ENCODE data around the gene SPTLC1.
"Not testable (repeated sequence)": the region's sequence is repeated elsewhere in the genome, so short reads cannot be mapped to it uniquely, and the experiment has no call there.

Gene SPTLC1

GRCh38 chr9:92115071-92115858 is at the start of gene SPTLC1:
TSS of gene SPTLC1 (minus strand) at chr9:92115413. CDS start at chr9:92115370, 43 bp downstream.
- DNase-seq: peak; percentile 66 to 97 (median 90)

- DNase-seq: no peak
These were observed 49.8 kb upstream of the SPTLC1 start for GRCh38 chr9:92164975-92165374.

GRCh38 chr9:92164490-92164889 is 49.3 kb upstream of the SPTLC1 start:
- no peak for DNase-seq

GRCh38 chr9:92163276-92163675 is 48.1 kb upstream of the SPTLC1 start:
- DNase-seq: no peak

GRCh38 chr9:92160786-92161185 is 45.6 kb upstream of the SPTLC1 start:
- DNase-seq: no peak

- no peak for DNase-seq
These were observed 43.8 kb upstream of the SPTLC1 start for GRCh38 chr9:92159058-92159457.

- no peak for DNase-seq
These were observed 42.9 kb upstream of the SPTLC1 start for GRCh38 chr9:92158097-92158601.

- DNase-seq: not testable (repeated sequence)
These were observed 40.5 kb upstream of the SPTLC1 start for GRCh38 chr9:92155736-92156135.

- DNase-seq: no peak
These were observed 40.0 kb upstream of the SPTLC1 start for GRCh38 chr9:92155221-92155620.

- DNase-seq: not testable (repeated sequence)
These were observed 38.5 kb upstream of the SPTLC1 start for GRCh38 chr9:92153466-92154415.

GRCh38 chr9:92151691-92152393 is 36.6 kb upstream of the SPTLC1 start:
- DNase-seq: no peak

GRCh38 chr9:92150501-92151470 is 35.6 kb upstream of the SPTLC1 start:
- DNase-seq: not testable (repeated sequence)

- DNase-seq: no peak
These were observed 32.6 kb upstream of the SPTLC1 start for GRCh38 chr9:92147852-92148180.

GRCh38 chr9:92147030-92147851 is 32.0 kb upstream of the SPTLC1 start:
- DNase-seq: no peak

GRCh38 chr9:92146610-92147009 is 31.4 kb upstream of the SPTLC1 start:
- DNase-seq: no peak

GRCh38 chr9:92145784-92146183 is 30.6 kb upstream of the SPTLC1 start:
- not testable (repeated sequence) for DNase-seq

GRCh38 chr9:92142329-92142728 is 27.1 kb upstream of the SPTLC1 start:
- no peak for DNase-seq

GRCh38 chr9:92141144-92142129 is 26.2 kb upstream of the SPTLC1 start:
- DNase-seq: no peak

Data from amygdala (tissue), 56 donors.